Erythroblast (primary cell): Measurements from ENCODE around the gene CORO2B.

Experiments used
- GATA1 ChIP-seq: IDR thresholded peaks from 2 replicates; pipeline ENCODE4 v1.6.1; 2011; ENCODE audit warnings: low read depth, mild to moderate bottlenecking, control low read depth, low read length, moderate library complexity
- POLR2A ChIP-seq: IDR thresholded peaks from 2 replicates; pipeline ENCODE4 v1.6.1; 2011; ENCODE audit warnings: mild to moderate bottlenecking, low read length

DNA sequence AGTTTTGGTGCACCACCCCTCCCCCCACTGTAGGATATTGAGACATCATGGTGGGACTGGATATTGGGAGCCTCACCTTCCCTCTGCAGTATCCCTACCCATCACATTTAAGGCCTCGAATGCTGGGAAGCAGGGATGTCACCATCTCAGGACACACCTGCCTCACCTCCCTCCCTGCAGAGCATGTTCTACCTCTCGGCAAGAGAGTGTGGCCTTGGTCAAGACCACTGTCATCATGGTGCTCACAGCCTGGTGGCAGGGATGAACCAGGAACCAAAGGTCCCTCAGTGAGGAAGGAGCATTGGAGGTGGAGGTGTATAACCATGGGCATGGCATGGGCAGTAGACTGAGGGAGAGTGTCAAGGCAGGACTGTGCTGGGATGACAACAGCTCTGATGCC is 104.8 kb downstream of the CORO2B start:
- TF ChIP-seq POLR2A (no peak), GATA1 (no peak)
